CD4-positive, alpha-beta T cell (primary cell): ENCODE data around the gene WDCP. TPM values are rescaled to one million over a fixed set of nuclear protein-coding genes. Genes with fewer than 3 reads are reported as not detected.

Experiments
- ATAC-seq: fragments of 200-7000 bp; cut with Tn5 transposase; one replicate; pipeline ENCODE4 v1.10.0; 2022; ENCODE audit warnings: mild to moderate bottlenecking; ENCODE audit not compliant: poor library complexity
- CTCF ChIA-PET: fragments of 350-600 bp; sonication (Branson Sonifier 250); formaldehyde crosslinking; loops from one replicate; lab custom pipeline; 2021; ENCODE audit warnings: antibody characterized with exemption, inconsistent platforms; lab: Charles Lee
- POLR2A ChIA-PET: fragments of 350-600 bp; sonication (Branson Sonifier 250); formaldehyde crosslinking; loops from one replicate; lab custom pipeline; 2021; ENCODE audit warnings: antibody characterized with exemption, inconsistent platforms; lab: Charles Lee
- DNase-seq, 14 experiments: peaks; one replicate each; pipeline ENCODE4 v3.0.0-alpha.2; 2013 to 2020; ENCODE audit warnings: mixed read lengths in 2 of 14
- H3K27ac ChIP-seq, 2 donors: one replicate each; pipeline versions ENCODE4 v1.5.1 to v1.7.0; 2013; ENCODE audit warnings: low read length in 2 of 2, low read depth in 1 of 2, mild to moderate bottlenecking in 1 of 2
- H3K27me3 ChIP-seq, 2 experiments: 1 replicate in 1 of 2; 2 replicates in 1 of 2; pipeline versions ENCODE4 v1.6.1 to v1.7.0; 2013; ENCODE audit warnings: low read length in 2 of 2, control low read depth in 1 of 2, mild to moderate bottlenecking in 1 of 2, moderate library complexity in 1 of 2; ENCODE audit not compliant: insufficient read depth in 2 of 2, control insufficient read depth in 1 of 2
- H3K36me3 ChIP-seq: one replicate; pipeline ENCODE4 v1.6.1; 2013; ENCODE audit warnings: low read length, control low read depth; ENCODE audit not compliant: insufficient read depth
- H3K4me1 ChIP-seq: one replicate; pipeline ENCODE4 v1.6.1; 2013; ENCODE audit warnings: low read length, control low read depth; ENCODE audit not compliant: insufficient read depth
- H3K4me3 ChIP-seq: one replicate; pipeline ENCODE4 v1.5.1; 2013; ENCODE audit warnings: mild to moderate bottlenecking, low read length, moderate library complexity
- H3K9me3 ChIP-seq, 2 experiments: 1 replicate in 1 of 2; 2 replicates in 1 of 2; pipeline versions ENCODE4 v1.6.1 to v1.7.0; 2013; ENCODE audit warnings: low read length in 2 of 2, mild to moderate bottlenecking in 2 of 2, control low read depth in 1 of 2, moderate library complexity in 1 of 2; ENCODE audit not compliant: control insufficient read depth in 1 of 2, insufficient read depth in 1 of 2
- H3K27ac Mint-ChIP-seq: one replicate; pipeline ENCODE4 v1.8.0; 2020; ENCODE audit warnings: mixed read lengths
- H3K27me3 Mint-ChIP-seq: one replicate; pipeline ENCODE4 v1.8.0; 2021; ENCODE audit warnings: mixed read lengths
- H3K36me3 Mint-ChIP-seq: one replicate; pipeline ENCODE4 v1.8.0; 2021; ENCODE audit warnings: low read depth, mixed read lengths
- H3K4me1 Mint-ChIP-seq: one replicate; pipeline ENCODE4 v1.8.0; 2021; ENCODE audit warnings: low read depth, mixed read lengths
- H3K4me3 Mint-ChIP-seq: one replicate; pipeline ENCODE4 v1.8.0; 2020; ENCODE audit warnings: mild to moderate bottlenecking, mixed read lengths
- H3K9me3 Mint-ChIP-seq: one replicate; pipeline ENCODE4 v1.8.0; 2020; ENCODE audit warnings: mixed read lengths
- intact Hi-C, 2 experiments: fragments of 100-400 bp; cut with DNase I in 1 of 2; cut with micrococcal nuclease in 1 of 2; formaldehyde crosslinking; loops; one replicate each; pipeline versions ENCODE4 v1.15.1 to v1.9.0; 2023 to 2025; cut with DNase I, micrococcal nuclease
- total RNA-seq, 174 experiments: library from RNA in 2 of 174; stranded (reverse) in 2 of 174; gene quantifications; one replicate each; pipeline ENCODE4 v1.2.3 and lab custom pipeline; 2021 to 2026
- TF ChIP-seq, protein P1 (sequence below): fragments of 200-600 bp; IDR thresholded peaks from one replicate; pipeline ENCODE4 v1.8.0; 2022; ENCODE audit warnings: antibody characterized with exemption, mild to moderate bottlenecking

The WDCP gene
- total RNA-seq, 2 experiments from 2014 or later, result 1.4 to 2.0 TPM

DNA sequence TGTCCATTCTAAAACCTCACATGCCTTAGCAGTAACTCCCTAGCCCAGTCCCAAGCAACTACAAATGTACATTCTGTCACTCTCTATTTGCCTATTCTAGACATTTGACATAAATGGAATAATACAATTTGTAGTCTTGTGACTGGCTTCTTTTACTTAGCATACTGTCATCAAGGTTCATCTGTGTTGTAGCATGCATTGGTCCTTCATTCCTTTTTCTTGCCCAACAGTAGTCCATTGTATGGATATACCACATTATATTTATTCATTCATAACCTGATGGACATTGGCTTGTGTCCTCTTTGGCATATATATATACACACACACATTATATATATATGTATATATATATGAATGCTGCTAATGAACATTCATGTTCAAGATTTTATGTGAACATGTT, 39.5 kb downstream of the WDCP start:
- no peak for ATAC-seq
- POLR2A ChIA-PET, result no interaction called here

DNA sequence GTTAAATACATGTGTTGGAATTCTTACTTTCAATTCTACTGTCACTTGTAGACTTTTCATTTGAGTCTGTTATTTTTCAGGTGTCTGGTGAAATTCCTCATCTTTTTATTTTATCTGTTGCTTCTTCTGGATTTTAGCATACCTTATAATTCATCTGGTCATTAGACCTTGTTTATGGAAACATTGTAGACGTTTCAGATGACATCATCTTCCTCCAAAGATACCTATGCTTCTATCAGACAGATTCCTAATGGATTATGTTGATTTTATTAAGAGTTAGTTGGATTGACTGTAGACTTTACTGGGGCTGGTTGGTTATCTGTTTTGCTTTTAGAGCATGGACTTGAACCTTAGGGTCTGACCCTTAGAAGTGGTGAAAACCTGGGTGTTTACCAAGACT, 52.6 kb downstream of the WDCP start:
- H3K27ac Mint-ChIP-seq, result no peak overlapping the region
- no peak for ATAC-seq
- intact Hi-C loops, result no loop called here
- no peak overlapping the region for H3K4me3 Mint-ChIP-seq
- Histone ChIP-seq H3K4me1 (no peaks in the 10 kb centered on the region), H3K27ac (no peak overlapping the region), H3K27me3 (no peaks in the 10 kb centered on the region), H3K4me3 (no peak overlapping the region), H3K36me3 (no peaks in the 10 kb centered on the region), H3K9me3 (no peaks in the 10 kb centered on the region)
- no peaks in the 10 kb centered on the region for H3K9me3 Mint-ChIP-seq
- DNase-seq, result no peak
- no peaks in the 10 kb centered on the region for H3K4me1 Mint-ChIP-seq
- H3K27me3 Mint-ChIP-seq, result no peaks in the 10 kb centered on the region
- peaks cover 6% of the 10 kb centered on the region for H3K36me3 Mint-ChIP-seq
- POLR2A ChIA-PET, result no interaction called here
- CTCF ChIA-PET, result interaction anchor here (1.1 kb wide), 1 partner anchor 90 kb away, joined by 3 read pairs; the partner anchor contains the start of gene TP53I3
- TF ChIP-seq, protein P1, sequence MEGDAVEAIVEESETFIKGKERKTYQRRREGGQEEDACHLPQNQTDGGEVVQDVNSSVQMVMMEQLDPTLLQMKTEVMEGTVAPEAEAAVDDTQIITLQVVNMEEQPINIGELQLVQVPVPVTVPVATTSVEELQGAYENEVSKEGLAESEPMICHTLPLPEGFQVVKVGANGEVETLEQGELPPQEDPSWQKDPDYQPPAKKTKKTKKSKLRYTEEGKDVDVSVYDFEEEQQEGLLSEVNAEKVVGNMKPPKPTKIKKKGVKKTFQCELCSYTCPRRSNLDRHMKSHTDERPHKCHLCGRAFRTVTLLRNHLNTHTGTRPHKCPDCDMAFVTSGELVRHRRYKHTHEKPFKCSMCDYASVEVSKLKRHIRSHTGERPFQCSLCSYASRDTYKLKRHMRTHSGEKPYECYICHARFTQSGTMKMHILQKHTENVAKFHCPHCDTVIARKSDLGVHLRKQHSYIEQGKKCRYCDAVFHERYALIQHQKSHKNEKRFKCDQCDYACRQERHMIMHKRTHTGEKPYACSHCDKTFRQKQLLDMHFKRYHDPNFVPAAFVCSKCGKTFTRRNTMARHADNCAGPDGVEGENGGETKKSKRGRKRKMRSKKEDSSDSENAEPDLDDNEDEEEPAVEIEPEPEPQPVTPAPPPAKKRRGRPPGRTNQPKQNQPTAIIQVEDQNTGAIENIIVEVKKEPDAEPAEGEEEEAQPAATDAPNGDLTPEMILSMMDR, result no peak

More for the DNA sequence above, 39.5 kb downstream of the WDCP start:
- Mint-ChIP-seq H3K36me3 (no peaks in the 10 kb centered on the region), H3K9me3 (no peaks in the 10 kb centered on the region), H3K27ac (no peak overlapping the region), H3K27me3 (peaks cover 33% of the 10 kb centered on the region), H3K4me3 (no peak overlapping the region), H3K4me1 (no peaks in the 10 kb centered on the region)
- Histone ChIP-seq H3K36me3 (no peaks in the 10 kb centered on the region), H3K4me1 (peaks cover 11% of the 10 kb centered on the region), H3K27me3 (peaks cover 27 to 35% of the 10 kb centered on the region in 2 experiments), H3K27ac (no peak overlapping the region), H3K4me3 (no peak overlapping the region), H3K9me3 (peaks cover 0 to 7% of the 10 kb centered on the region in 2 experiments)
- intact Hi-C loops, result no loop called here
- TF ChIP-seq, protein P1, result no peak
- DNase-seq, result no peak
- CTCF ChIA-PET, result interaction anchor here (1.1 kb wide), 1 partner anchor 77 kb away, joined by 4 read pairs; the partner anchor contains the start of gene TP53I3

DNA sequence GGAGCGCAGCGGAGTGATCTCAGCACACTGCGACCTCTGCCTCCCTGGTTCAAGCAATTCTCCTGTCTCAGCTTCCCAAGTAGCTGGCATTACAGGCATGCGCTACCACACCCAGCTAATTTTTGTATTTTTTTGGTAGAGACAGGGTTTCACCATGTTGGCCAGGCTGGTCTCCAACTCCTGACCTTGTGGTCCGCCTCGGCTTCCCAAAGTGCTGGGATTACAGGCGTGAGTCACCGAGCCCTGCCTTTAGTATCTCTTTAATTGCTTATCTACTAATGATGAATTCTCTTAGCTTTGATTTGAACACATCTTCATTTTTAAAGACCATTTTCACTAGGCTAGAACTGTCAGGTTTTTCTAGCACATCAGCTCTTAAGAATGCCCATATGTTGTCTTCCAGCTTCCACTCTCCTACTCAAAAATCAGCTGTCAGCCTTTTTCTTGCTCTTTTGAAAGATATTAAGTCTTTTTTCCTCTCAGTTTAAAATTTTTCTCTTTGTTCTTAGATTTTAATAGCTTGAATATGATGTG, 53.4 kb downstream of the WDCP start:
- Mint-ChIP-seq H3K27me3 (no peaks in the 10 kb centered on the region), H3K36me3 (peaks cover 2% of the 10 kb centered on the region), H3K27ac (no peak overlapping the region), H3K4me3 (no peak overlapping the region), H3K9me3 (no peaks in the 10 kb centered on the region), H3K4me1 (no peaks in the 10 kb centered on the region)
- TF ChIP-seq, protein P1, result no peak
- Histone ChIP-seq H3K27me3 (no peaks in the 10 kb centered on the region), H3K4me3 (no peak overlapping the region), H3K27ac (no peak overlapping the region), H3K36me3 (no peaks in the 10 kb centered on the region), H3K9me3 (no peaks in the 10 kb centered on the region), H3K4me1 (no peaks in the 10 kb centered on the region)
- no peak for ATAC-seq
- intact Hi-C loops, result no loop called here
- POLR2A ChIA-PET, result no interaction called here
- CTCF ChIA-PET, result no interaction called here
- DNase-seq, result no peak
